HG03175 (cell line): Measurements from ENCODE around the gene WNT7B.

Experiments used
- ATAC-seq: cut with Tn5 transposase; IDR thresholded peaks from one replicate; pipeline ENCODE4 v1.9.1; 2021; ENCODE audit warnings: mild to moderate bottlenecking, moderate library complexity; ENCODE audit not compliant: unreplicated experiment

The WNT7B gene

DNA sequence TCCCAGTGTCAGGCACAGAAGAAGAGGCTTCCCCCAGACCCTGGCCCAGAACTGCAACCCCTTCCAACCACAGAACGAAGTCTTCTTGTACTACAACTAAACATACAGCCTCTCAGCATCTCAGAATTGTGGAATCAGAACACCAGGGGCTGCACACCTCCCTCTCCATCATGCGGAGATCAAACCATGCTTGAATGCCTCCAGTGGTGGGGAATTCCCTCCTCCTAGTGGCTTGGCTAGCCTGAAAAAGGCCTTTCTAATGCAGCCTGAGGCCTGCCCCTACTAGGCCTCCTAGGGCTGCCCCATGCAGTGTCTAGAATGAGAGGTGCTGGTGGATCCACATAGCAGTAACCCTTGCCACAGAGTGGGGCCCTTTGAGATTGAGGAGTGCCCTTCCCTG lies 62.7 kb downstream of the WNT7B start:
- ATAC-seq, result no peak

- ATAC-seq, result no peak
These were observed 64.1 kb downstream of the WNT7B start for GRCh38 chr22:45912910-45913309.

GRCh38 chr22:45911601-45912271 lies 65.2 kb downstream of the WNT7B start:
- ATAC-seq, result no peak

- ATAC-seq, result no peak
These were observed 66.0 kb downstream of the WNT7B start for GRCh38 chr22:45910928-45911467.

DNA sequence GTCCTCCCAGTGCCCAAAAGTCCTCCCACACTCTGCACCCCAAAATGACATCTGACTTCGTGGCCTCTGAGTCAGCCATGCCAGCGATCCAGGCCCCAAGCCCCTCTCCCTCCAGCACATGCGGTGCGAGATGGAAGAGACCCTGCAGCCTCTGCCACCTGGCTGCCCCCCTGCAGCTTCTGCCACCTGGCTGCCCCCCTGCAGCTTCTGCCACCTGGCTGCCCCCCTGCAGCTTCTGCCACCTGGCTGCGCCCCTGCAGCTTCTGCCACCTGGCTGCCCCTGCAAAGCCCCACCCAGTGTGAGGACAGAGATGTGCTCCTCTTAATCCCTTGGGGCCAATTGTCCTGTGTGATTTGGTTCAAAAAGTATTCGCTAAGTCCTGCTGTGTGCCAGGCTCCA lies 68.0 kb downstream of the WNT7B start:
- no peak for ATAC-seq

- no peak for ATAC-seq
These were observed 69.0 kb downstream of the WNT7B start for GRCh38 chr22:45907996-45908395.

DNA sequence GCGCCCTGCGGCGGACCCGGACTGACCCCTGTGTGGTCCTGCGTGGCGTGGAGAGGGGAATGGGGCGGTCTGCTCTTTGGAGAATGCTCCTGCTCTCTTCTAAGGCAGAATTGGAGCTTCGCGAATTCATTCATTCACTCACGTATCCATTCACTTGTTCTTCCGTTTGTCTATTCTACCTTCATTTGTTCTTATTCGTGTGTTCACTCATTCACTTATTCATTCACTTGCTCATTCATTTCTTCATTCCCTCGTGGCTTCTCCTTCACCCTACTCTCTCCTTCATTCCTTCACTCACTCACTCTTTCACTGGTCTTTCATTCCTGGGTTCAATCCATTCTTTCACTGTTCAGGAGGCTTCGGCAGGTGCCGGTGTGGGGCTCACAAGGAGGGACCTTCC lies 69.6 kb downstream of the WNT7B start:
- ATAC-seq, result no peak

DNA sequence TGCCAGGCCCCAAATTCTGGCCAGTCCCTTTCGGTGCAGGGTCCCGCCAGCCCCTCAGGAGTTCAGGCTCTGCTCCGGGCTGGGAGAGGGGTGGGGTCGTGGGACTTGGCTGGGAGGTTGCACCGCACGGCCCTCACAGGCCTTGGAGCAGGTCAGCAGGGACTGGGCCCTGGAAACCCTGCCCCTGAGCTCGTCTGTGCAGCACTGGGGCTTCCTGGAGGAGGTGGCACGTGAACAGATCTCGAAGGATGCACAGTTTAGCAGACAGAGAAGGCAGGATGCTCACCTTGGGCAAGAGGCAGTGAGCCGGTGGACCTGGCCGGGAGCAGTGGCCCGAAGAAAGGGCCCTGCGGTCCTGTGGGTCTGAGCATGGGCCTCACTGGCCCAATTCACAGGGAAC lies 70.0 kb downstream of the WNT7B start:
- no peak for ATAC-seq

GRCh38 chr22:45905924-45906865 lies 70.8 kb downstream of the WNT7B start:
- no peak for ATAC-seq

- ATAC-seq, result no peak
These were observed 71.5 kb downstream of the WNT7B start for GRCh38 chr22:45905326-45905923.

GRCh38 chr22:45904236-45904635 lies 72.7 kb downstream of the WNT7B start:
- no peak for ATAC-seq

- no peak for ATAC-seq
These were observed 73.4 kb downstream of the WNT7B start for GRCh38 chr22:45903355-45904135.

- ATAC-seq, result no peak
These were observed 79.2 kb downstream of the WNT7B start for GRCh38 chr22:45897736-45898135.

- ATAC-seq, result no peak
These were observed 79.9 kb downstream of the WNT7B start for GRCh38 chr22:45896964-45897538.

DNA sequence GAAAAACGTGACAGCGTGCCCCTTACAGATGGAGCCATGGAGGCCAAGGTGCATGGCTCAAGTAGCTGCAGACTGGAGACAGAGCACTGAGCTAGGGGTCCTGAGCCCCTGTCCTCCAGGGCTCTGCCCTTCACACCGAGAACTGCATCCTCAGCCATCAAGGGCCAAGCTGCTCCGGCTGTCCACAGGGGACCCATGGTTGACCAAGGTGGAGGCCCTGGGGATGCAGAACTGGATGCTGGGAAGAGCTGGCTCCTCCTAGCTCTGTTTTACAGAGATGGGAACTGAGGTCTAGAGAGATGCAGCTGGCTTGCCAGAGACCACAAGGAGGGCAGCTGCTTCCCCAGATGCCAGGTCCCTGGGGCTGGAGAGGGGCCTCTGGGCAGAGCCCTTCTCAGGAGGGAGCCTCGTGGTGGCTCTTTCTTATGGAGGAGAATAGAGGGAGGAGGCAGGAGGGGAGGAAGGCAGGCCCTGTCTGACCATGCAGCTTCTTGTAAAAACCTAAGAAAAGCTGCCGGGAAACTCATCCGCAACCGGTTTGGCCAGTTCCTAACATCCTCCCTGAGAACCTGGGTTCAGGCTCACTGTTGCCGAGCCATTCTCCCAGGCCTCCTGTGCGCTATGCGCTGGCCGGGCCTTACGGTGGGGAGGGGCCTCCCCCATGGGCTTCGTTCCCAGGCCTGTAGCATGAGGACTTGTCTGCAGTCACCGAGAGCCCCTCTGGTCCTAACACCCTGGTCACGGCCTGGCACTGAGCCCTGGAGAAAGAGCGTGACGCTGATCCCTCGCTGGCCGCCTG lies 80.6 kb downstream of the WNT7B start:
- ATAC-seq, result no peak

DNA sequence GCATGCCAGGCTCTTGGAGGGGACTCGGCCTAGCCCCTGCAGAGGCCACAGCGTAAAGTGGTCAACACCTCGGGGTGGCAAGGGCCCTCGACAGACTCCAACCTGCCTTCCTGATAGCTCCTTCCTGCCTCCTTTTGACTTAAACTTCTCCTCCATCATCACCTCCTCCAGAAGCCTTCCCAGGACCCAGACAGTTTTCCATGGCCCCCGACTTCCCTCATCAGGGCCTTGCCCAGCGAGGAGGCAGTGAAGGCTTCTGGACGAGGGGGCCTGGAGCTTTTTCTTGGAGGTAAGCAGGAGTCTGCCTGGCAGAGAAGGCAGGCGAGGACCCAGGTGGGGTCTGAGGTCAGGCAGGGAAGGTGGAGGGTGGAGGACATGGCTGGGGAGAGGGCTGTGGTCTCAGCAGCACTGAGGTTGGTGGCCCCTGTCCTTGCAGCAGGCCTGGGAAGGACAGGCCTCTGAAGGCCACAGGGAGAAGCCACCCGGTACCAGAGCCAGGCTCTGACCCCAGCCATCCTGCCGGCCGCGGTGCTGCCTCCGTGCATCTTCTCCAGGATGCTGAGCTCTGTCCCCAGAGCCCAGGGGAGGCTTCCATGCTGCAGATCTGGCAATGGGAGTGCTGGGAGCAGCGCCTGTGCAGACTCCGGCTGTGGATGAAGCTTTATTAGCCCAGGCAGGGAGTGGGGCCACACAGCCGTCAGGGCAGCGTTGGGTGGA lies 81.4 kb downstream of the WNT7B start:
- ATAC-seq, result no peak

DNA sequence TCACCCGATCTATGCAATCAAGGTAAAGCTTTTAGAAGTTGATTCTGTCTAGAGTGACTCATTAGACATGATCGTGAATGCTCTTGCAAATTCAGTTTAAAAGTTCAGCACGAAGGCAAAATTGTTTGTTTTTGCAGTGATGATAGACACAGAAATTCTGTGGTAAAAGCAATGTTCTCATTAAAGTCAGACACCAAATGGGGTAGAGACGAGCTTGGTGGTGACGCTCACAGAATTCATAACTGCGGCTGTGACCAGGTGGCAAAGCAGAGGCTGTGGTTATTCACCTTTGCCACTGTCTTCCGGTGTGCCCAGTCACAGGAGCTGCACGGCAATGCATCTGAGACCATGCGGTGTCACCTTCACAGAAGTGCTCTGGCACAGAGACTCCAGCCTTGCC lies 83.4 kb downstream of the WNT7B start:
- no peak for ATAC-seq

- no peak for ATAC-seq
These were observed 84.1 kb downstream of the WNT7B start for GRCh38 chr22:45892681-45893461.
